GM23338 (cell line): ENCODE results near the gene GRK5. TPM values are rescaled to one million over a fixed set of nuclear protein-coding genes. Genes with fewer than 3 reads are reported as not detected.

Experiments
- ATAC-seq: fragments of 200-7000 bp; cut with Tn5 transposase; 3 replicates; pipeline ENCODE4 v1.9.1; 2020
- DNase-seq: peaks from one replicate; pipeline ENCODE4 v3.0.0-alpha.2; 2015; ENCODE audit warnings: low spot score
- H2AFZ ChIP-seq: fragments of 200-600 bp; sonication (generic); 2 replicates; pipeline ENCODE4 v1.8.0; 2016; ENCODE audit warnings: antibody characterized with exemption, mild to moderate bottlenecking, moderate library complexity
- H3F3A ChIP-seq: fragments of 200-600 bp; sonication (generic); replicated peaks from 2 replicates; pipeline ENCODE4 v1.8.0; 2017; ENCODE audit warnings: antibody characterized with exemption, mixed run types, low read depth
- H3K27ac ChIP-seq: fragments of 200-600 bp; sonication (generic); 2 replicates; pipeline ENCODE4 v1.6.1; 2016; ENCODE audit warnings: low read depth
- H3K27me3 ChIP-seq: fragments of 200-600 bp; sonication (generic); 2 replicates; pipeline ENCODE4 v1.8.0; 2016; ENCODE audit warnings: mild to moderate bottlenecking, mixed run types, moderate library complexity; ENCODE audit not compliant: insufficient read depth
- H3K36me3 ChIP-seq: fragments of 200-600 bp; sonication (generic); 2 replicates; pipeline ENCODE4 v1.8.0; 2016; ENCODE audit warnings: mild to moderate bottlenecking; ENCODE audit not compliant: insufficient read depth
- H3K4me1 ChIP-seq: fragments of 200-600 bp; sonication (generic); 2 replicates; pipeline ENCODE4 v1.8.0; 2016; ENCODE audit warnings: mild to moderate bottlenecking, moderate library complexity; ENCODE audit not compliant: insufficient read depth
- H3K4me2 ChIP-seq: fragments of 200-600 bp; sonication (generic); 2 replicates; pipeline ENCODE4 v1.7.1; 2017; ENCODE audit warnings: mixed run types
- H3K4me3 ChIP-seq: fragments of 200-600 bp; sonication (generic); 2 replicates; pipeline ENCODE4 v1.6.1; 2016; ENCODE audit warnings: mixed run types
- H3K79me2 ChIP-seq: fragments of 200-600 bp; sonication (generic); replicated peaks from 2 replicates; pipeline ENCODE4 v1.8.0; 2017; ENCODE audit warnings: mild to moderate bottlenecking; ENCODE audit not compliant: insufficient read depth
- H3K9me2 ChIP-seq: fragments of 200-600 bp; sonication (generic); 2 replicates; pipeline ENCODE4 v1.8.0; 2017; ENCODE audit not compliant: insufficient read depth
- H4K20me1 ChIP-seq: fragments of 200-600 bp; sonication (generic); replicated peaks from 2 replicates; pipeline ENCODE4 v1.8.0; 2017; ENCODE audit warnings: mild to moderate bottlenecking; ENCODE audit not compliant: insufficient read depth
- H3K27ac Mint-ChIP-seq: 2 replicates; pipeline ENCODE4 v1.8.0; 2020; ENCODE audit warnings: inconsistent platforms, mild to moderate bottlenecking, moderate library complexity, mixed read lengths
- H3K27me3 Mint-ChIP-seq: 3 replicates; pipeline ENCODE4 v1.8.0; 2022; ENCODE audit warnings: low read depth, mild to moderate bottlenecking, moderate library complexity, mixed read lengths, inconsistent platforms; ENCODE audit not compliant: insufficient read depth, poor library complexity
- H3K36me3 Mint-ChIP-seq: 3 replicates; pipeline ENCODE4 v1.8.0; 2021; ENCODE audit warnings: low read depth, mild to moderate bottlenecking, inconsistent platforms, moderate library complexity, mixed read lengths
- H3K4me1 Mint-ChIP-seq: 3 replicates; pipeline ENCODE4 v1.8.0; 2020; ENCODE audit warnings: mild to moderate bottlenecking, inconsistent platforms, mixed read lengths
- H3K4me3 Mint-ChIP-seq: 3 replicates; pipeline ENCODE4 v1.8.0; 2021; ENCODE audit warnings: moderate library complexity, mild to moderate bottlenecking, inconsistent platforms, mixed read lengths
- H3K9me3 Mint-ChIP-seq: 3 replicates; pipeline ENCODE4 v1.8.0; 2020; ENCODE audit warnings: moderate library complexity, mild to moderate bottlenecking, inconsistent platforms, mixed read lengths
- CREB1 ChIP-seq: fragments of 250-450 bp; sonication (Bioruptor Pico); IDR thresholded peaks from 2 replicates; pipeline ENCODE4 v1.5.0; 2020; ENCODE audit warnings: low read depth, mild to moderate bottlenecking, moderate library complexity
- EZH2 ChIP-seq: fragments of 200-600 bp; sonication (generic); IDR thresholded peaks from one replicate; pipeline ENCODE4 v1.8.0; 2017; ENCODE audit warnings: antibody characterized with exemption, mild to moderate bottlenecking, low read depth; ENCODE audit not compliant: unreplicated experiment
- EZH2phosphoT487 ChIP-seq: fragments of 200-600 bp; sonication (generic); IDR thresholded peaks from one replicate; pipeline ENCODE4 v1.8.1; 2018; ENCODE audit warnings: antibody characterized with exemption; ENCODE audit not compliant: unreplicated experiment
- JUNB ChIP-seq: IDR thresholded peaks from one replicate; pipeline ENCODE4 v1.6.1; 2016; ENCODE audit warnings: antibody characterized with exemption; ENCODE audit not compliant: unreplicated experiment
- NANOG ChIP-seq: IDR thresholded peaks from 2 replicates; pipeline ENCODE4 v1.6.1; 2016; ENCODE audit warnings: antibody characterized with exemption, borderline replicate concordance
- POLR2AphosphoS5 ChIP-seq: IDR thresholded peaks from 2 replicates; pipeline ENCODE4 v1.6.1; 2016; ENCODE audit warnings: antibody characterized with exemption, low read depth
- STAT1 ChIP-seq: IDR thresholded peaks from one replicate; pipeline ENCODE4 v1.6.1; 2016; ENCODE audit warnings: antibody characterized with exemption; ENCODE audit not compliant: unreplicated experiment
- ZNF114 ChIP-seq: fragments of 250-450 bp; sonication (Bioruptor Pico); IDR thresholded peaks from 2 replicates; pipeline ENCODE4 v1.5.0; 2020; ENCODE audit warnings: mild to moderate bottlenecking, moderate library complexity
- ZNF331 ChIP-seq: fragments of 250-450 bp; sonication (Bioruptor Pico); IDR thresholded peaks from 2 replicates; pipeline ENCODE4 v1.5.0; 2020; ENCODE audit warnings: low read depth, mild to moderate bottlenecking, moderate library complexity
- polyA plus RNA-seq: library from polyadenylated mRNA; unstranded; fragments of >200 nt; fragmentation: Nextera tagmentation; extraction: Ambion mirVana; gene quantifications from 2 replicates; pipeline ENCODE4 v1.2.1, GENCODE V29; 2016
- total RNA-seq: library from RNA; depleted of rRNA; stranded (reverse); fragments of >200 nt; shearing (Covaris generic); gene quantifications from 2 replicates; pipeline ENCODE4 v1.2.3, GENCODE V29; 2014
- TF ChIP-seq, protein P1 (sequence below): IDR thresholded peaks from 2 replicates; pipeline ENCODE4 v1.6.1; 2016; ENCODE audit warnings: antibody characterized with exemption
- TF ChIP-seq, protein P2 (sequence below), 2 experiments: fragments of 200-600 bp in 1 of 2; sonication (generic) in 1 of 2; conservative IDR thresholded peaks; 2 replicates each; pipeline versions ENCODE4 v1.5.1 to v1.6.1; 2016 to 2017; ENCODE audit warnings: antibody characterized with exemption in 2 of 2, low read depth in 2 of 2, mild to moderate bottlenecking in 2 of 2, moderate library complexity in 1 of 2
- TF ChIP-seq, protein P3 (sequence below): fragments of 250-450 bp; sonication (Bioruptor Pico); IDR thresholded peaks from 2 replicates; pipeline ENCODE4 v1.5.0; 2020; ENCODE audit warnings: mild to moderate bottlenecking, moderate library complexity
- TF ChIP-seq, protein P4 (sequence below): IDR thresholded peaks from one replicate; pipeline ENCODE4 v1.6.1; 2018; ENCODE audit warnings: antibody characterized with exemption; ENCODE audit not compliant: unreplicated experiment

The GRK5 gene
- total and polyA plus RNA-seq, 2 experiments from 2014 or later = 0.53 to 2.0 TPM

DNA sequence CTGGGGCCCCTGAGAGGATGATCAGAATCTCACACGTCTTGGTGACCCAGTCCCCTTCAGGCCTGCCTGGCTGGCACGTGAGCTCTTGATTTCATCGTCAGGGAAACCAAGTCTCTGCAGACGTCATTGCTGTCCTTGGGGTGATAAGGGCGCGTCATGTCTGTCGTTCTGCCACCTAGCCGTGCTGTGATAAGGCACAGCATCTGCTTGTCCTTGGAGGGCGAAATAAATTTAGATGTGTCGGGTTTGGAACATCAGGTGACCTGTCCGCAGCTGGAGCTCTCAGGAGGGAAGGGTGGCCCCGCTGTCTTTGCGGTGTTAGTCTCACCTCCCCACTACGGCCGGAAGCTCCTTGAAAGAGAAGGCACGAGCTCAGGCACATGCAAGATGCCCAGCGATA, 129.2 kb downstream of the GRK5 start:
- ATAC-seq (no peak), DNase-seq (no peak)
- H3K27me3 ChIP-seq = no peaks in the 10 kb centered on the region
- TF ChIP-seq CREB1 (CRISPR knock-in tag) (no peak), EZH2 (no peak), ZNF114 (CRISPR knock-in tag) (no peak), EZH2phosphoT487 (no peak), POLR2AphosphoS5 (no peak), NANOG (no peak), STAT1 (no peak), ZNF331 (CRISPR knock-in tag) (no peak), JUNB (no peak)
- TF ChIP-seq, protein P1, sequence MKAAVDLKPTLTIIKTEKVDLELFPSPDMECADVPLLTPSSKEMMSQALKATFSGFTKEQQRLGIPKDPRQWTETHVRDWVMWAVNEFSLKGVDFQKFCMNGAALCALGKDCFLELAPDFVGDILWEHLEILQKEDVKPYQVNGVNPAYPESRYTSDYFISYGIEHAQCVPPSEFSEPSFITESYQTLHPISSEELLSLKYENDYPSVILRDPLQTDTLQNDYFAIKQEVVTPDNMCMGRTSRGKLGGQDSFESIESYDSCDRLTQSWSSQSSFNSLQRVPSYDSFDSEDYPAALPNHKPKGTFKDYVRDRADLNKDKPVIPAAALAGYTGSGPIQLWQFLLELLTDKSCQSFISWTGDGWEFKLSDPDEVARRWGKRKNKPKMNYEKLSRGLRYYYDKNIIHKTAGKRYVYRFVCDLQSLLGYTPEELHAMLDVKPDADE = no peak
- TF ChIP-seq, protein P2, sequence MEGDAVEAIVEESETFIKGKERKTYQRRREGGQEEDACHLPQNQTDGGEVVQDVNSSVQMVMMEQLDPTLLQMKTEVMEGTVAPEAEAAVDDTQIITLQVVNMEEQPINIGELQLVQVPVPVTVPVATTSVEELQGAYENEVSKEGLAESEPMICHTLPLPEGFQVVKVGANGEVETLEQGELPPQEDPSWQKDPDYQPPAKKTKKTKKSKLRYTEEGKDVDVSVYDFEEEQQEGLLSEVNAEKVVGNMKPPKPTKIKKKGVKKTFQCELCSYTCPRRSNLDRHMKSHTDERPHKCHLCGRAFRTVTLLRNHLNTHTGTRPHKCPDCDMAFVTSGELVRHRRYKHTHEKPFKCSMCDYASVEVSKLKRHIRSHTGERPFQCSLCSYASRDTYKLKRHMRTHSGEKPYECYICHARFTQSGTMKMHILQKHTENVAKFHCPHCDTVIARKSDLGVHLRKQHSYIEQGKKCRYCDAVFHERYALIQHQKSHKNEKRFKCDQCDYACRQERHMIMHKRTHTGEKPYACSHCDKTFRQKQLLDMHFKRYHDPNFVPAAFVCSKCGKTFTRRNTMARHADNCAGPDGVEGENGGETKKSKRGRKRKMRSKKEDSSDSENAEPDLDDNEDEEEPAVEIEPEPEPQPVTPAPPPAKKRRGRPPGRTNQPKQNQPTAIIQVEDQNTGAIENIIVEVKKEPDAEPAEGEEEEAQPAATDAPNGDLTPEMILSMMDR (conservative IDR thresholded peaks at IDR 0.05; ENCODE audit: low read depth in 2 of 2) = no peak
- TF ChIP-seq, protein P3, sequence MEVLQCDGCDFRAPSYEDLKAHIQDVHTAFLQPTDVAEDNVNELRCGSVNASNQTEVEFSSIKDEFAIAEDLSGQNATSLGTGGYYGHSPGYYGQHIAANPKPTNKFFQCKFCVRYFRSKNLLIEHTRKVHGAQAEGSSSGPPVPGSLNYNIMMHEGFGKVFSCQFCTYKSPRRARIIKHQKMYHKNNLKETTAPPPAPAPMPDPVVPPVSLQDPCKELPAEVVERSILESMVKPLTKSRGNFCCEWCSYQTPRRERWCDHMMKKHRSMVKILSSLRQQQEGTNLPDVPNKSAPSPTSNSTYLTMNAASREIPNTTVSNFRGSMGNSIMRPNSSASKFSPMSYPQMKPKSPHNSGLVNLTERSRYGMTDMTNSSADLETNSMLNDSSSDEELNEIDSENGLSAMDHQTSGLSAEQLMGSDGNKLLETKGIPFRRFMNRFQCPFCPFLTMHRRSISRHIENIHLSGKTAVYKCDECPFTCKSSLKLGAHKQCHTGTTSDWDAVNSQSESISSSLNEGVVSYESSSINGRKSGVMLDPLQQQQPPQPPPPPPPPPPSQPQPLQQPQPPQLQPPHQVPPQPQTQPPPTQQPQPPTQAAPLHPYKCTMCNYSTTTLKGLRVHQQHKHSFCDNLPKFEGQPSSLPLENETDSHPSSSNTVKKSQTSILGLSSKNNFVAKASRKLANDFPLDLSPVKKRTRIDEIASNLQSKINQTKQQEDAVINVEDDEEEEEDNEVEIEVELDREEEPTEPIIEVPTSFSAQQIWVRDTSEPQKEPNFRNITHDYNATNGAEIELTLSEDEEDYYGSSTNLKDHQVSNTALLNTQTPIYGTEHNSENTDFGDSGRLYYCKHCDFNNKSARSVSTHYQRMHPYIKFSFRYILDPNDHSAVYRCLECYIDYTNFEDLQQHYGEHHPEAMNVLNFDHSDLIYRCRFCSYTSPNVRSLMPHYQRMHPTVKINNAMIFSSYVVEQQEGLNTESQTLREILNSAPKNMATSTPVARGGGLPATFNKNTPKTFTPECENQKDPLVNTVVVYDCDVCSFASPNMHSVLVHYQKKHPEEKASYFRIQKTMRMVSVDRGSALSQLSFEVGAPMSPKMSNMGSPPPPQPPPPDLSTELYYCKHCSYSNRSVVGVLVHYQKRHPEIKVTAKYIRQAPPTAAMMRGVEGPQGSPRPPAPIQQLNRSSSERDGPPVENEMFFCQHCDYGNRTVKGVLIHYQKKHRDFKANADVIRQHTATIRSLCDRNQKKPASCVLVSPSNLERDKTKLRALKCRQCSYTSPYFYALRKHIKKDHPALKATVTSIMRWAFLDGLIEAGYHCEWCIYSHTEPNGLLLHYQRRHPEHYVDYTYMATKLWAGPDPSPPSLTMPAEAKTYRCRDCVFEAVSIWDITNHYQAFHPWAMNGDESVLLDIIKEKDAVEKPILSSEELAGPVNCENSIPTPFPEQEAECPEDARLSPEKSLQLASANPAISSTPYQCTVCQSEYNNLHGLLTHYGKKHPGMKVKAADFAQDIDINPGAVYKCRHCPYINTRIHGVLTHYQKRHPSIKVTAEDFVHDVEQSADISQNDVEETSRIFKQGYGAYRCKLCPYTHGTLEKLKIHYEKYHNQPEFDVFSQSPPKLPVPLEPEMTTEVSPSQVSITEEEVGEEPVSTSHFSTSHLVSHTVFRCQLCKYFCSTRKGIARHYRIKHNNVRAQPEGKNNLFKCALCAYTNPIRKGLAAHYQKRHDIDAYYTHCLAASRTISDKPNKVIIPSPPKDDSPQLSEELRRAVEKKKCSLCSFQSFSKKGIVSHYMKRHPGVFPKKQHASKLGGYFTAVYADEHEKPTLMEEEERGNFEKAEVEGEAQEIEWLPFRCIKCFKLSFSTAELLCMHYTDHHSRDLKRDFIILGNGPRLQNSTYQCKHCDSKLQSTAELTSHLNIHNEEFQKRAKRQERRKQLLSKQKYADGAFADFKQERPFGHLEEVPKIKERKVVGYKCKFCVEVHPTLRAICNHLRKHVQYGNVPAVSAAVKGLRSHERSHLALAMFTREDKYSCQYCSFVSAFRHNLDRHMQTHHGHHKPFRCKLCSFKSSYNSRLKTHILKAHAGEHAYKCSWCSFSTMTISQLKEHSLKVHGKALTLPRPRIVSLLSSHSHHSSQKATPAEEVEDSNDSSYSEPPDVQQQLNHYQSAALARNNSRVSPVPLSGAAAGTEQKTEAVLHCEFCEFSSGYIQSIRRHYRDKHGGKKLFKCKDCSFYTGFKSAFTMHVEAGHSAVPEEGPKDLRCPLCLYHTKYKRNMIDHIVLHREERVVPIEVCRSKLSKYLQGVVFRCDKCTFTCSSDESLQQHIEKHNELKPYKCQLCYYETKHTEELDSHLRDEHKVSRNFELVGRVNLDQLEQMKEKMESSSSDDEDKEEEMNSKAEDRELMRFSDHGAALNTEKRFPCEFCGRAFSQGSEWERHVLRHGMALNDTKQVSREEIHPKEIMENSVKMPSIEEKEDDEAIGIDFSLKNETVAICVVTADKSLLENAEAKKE (CRISPR knock-in tag) = no peak
- TF ChIP-seq, protein P4, sequence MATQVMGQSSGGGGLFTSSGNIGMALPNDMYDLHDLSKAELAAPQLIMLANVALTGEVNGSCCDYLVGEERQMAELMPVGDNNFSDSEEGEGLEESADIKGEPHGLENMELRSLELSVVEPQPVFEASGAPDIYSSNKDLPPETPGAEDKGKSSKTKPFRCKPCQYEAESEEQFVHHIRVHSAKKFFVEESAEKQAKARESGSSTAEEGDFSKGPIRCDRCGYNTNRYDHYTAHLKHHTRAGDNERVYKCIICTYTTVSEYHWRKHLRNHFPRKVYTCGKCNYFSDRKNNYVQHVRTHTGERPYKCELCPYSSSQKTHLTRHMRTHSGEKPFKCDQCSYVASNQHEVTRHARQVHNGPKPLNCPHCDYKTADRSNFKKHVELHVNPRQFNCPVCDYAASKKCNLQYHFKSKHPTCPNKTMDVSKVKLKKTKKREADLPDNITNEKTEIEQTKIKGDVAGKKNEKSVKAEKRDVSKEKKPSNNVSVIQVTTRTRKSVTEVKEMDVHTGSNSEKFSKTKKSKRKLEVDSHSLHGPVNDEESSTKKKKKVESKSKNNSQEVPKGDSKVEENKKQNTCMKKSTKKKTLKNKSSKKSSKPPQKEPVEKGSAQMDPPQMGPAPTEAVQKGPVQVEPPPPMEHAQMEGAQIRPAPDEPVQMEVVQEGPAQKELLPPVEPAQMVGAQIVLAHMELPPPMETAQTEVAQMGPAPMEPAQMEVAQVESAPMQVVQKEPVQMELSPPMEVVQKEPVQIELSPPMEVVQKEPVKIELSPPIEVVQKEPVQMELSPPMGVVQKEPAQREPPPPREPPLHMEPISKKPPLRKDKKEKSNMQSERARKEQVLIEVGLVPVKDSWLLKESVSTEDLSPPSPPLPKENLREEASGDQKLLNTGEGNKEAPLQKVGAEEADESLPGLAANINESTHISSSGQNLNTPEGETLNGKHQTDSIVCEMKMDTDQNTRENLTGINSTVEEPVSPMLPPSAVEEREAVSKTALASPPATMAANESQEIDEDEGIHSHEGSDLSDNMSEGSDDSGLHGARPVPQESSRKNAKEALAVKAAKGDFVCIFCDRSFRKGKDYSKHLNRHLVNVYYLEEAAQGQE = no peak
- no peaks in the 10 kb centered on the region for H3K36me3 ChIP-seq
- H3K27ac ChIP-seq = no peak overlapping the region
- Mint-ChIP-seq H3K4me1 (peaks cover 6% of the 10 kb centered on the region; the same call in 2 of the 3 replicates), H3K36me3 (no peaks in the 10 kb centered on the region), H3K9me3 (no peaks in the 10 kb centered on the region), H3K27ac (no peak overlapping the region), H3K4me3 (no peak overlapping the region), H3K27me3 (peaks cover 3% of the 10 kb centered on the region)
- H4K20me1 ChIP-seq = no peaks in the 10 kb centered on the region
- H3K79me2 ChIP-seq = no peaks in the 10 kb centered on the region
- H3F3A ChIP-seq = no peaks in the 10 kb centered on the region
- no peak overlapping the region for H3K4me3 ChIP-seq
- H3K4me2 ChIP-seq = no peak overlapping the region
- H3K4me1 ChIP-seq = no peaks in the 10 kb centered on the region
- H3K9me2 ChIP-seq = no peaks in the 10 kb centered on the region
- no peak overlapping the region for H2AFZ ChIP-seq
